ENCODE results near the gene IFNGR1. TPM values are rescaled to one million over a fixed set of nuclear protein-coding genes. Genes with fewer than 3 reads are reported as not detected.

Gene IFNGR1
- total RNA-seq, 1 experiment from 2014 or later: 27.1 TPM

- TF ChIP-seq FOSL1 (IDR thresholded peaks at IDR 0.05; ENCODE audit: low read depth) (no peak), JUND (IDR thresholded peaks at IDR 0.05) (no peak), YY1 (IDR thresholded peaks at IDR 0.05; ENCODE audit: extremely low read depth, insufficient replicate concordance, low read depth, low read length) (no peak), CEBPB (IDR thresholded peaks at IDR 0.05; ENCODE audit: low read depth) (no peak)
- TF ChIP-seq, protein P1, sequence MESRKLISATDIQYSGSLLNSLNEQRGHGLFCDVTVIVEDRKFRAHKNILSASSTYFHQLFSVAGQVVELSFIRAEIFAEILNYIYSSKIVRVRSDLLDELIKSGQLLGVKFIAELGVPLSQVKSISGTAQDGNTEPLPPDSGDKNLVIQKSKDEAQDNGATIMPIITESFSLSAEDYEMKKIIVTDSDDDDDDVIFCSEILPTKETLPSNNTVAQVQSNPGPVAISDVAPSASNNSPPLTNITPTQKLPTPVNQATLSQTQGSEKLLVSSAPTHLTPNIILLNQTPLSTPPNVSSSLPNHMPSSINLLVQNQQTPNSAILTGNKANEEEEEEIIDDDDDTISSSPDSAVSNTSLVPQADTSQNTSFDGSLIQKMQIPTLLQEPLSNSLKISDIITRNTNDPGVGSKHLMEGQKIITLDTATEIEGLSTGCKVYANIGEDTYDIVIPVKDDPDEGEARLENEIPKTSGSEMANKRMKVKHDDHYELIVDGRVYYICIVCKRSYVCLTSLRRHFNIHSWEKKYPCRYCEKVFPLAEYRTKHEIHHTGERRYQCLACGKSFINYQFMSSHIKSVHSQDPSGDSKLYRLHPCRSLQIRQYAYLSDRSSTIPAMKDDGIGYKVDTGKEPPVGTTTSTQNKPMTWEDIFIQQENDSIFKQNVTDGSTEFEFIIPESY (IDR thresholded peaks at IDR 0.05; ENCODE audit: extremely low read depth, insufficient replicate concordance, low read length): no peak
Measured at GRCh38 chr6:137161949-137162348, 57.2 kb downstream of the IFNGR1 start (continued).

DNA sequence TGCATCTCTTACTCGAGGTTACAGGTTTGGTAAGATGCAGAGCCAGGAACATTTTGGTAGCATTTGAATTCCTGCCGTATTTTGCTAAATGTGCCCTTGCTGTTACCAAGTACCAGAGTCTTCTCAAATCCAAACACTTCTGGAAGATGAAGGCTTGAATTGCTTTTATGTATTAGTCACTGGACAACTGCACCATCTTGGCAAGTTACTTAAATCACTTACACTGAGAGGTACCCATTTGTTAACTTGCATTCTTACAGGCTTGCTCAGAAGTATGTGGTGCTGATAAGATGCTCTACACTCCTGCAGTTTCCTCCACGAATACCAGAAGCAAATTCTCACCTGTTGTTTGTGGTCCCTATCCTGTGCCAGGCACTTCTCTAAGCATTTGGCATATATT, 58.4 kb downstream of the IFNGR1 start:
- Histone ChIP-seq H3K79me2 (ENCODE audit: insufficient read depth, low read length) (no peaks in the 10 kb centered on the region), H3K9me3 (ENCODE audit: control insufficient read depth in 1 of 2, insufficient read depth in 1 of 2, low read depth in 1 of 2, low read length in 2 of 2) (no peaks in the 10 kb centered on the region), H4K20me1 (ENCODE audit: insufficient read depth) (no peaks in the 10 kb centered on the region), H3K4me3 (replicated peaks in 1 of 2; ENCODE audit: low read depth in 1 of 2, low read length in 2 of 2) (no peak overlapping the region), H3K27ac (ENCODE audit: low read depth, low read length) (no peak overlapping the region), H3K36me3 (ENCODE audit: control insufficient read depth in 1 of 2, insufficient read depth in 2 of 2, low read length in 2 of 2) (no peaks in the 10 kb centered on the region), H3K4me1 (ENCODE audit: control insufficient read depth in 1 of 2, insufficient read depth in 2 of 2, low read length in 2 of 2) (no peaks in the 10 kb centered on the region), H2AFZ (ENCODE audit: low read depth, low read length, poor library complexity, severe bottlenecking) (no peak overlapping the region), H3K4me2 (ENCODE audit: low read length) (no peak overlapping the region), H3K27me3 (ENCODE audit: insufficient read depth, low read length) (no peaks in the 10 kb centered on the region), H3K9ac (ENCODE audit: low read length) (no peak overlapping the region), H3K9me2 (ENCODE audit: insufficient read depth) (no peaks in the 10 kb centered on the region)
- ChIA-PET RAD21 (ENCODE audit: low non-redundant PET in 1 of 2, low total read pairs in 2 of 2, uncharacterized antibody in 2 of 2, unreplicated experiment in 2 of 2) (no interaction called here), POLR2A (no interaction called here), CTCF (no interaction called here)
- no peak for TF ChIP-seq RAD21 (IDR thresholded peaks at IDR 0.05; ENCODE audit: low read depth)
- TF ChIP-seq ZFX (IDR thresholded peaks at IDR 0.05): no peak
- no peak for TF ChIP-seq EGR1 (IDR thresholded peaks at IDR 0.05; ENCODE audit: low read depth)
- TF ChIP-seq CEBPB (IDR thresholded peaks at IDR 0.05; ENCODE audit: low read depth): no peak
- TF ChIP-seq SIN3A (IDR thresholded peaks at IDR 0.05; ENCODE audit: low read depth): no peak
- ATAC-seq: no peak
- BruUV-seq (replicated peaks): no TSS peak
- intact Hi-C loops (cut with micrococcal nuclease): no loop called here
- no peak for DNase-seq (ENCODE audit: low read depth, low spot score)

All from HCT116 (cell line).